Upper lobe of left lung (tissue), 4 donors: ENCODE results near the gene LY6G5C.
A peak's percentile ranks its signal among the peaks of the same experiment; 100 is the strongest.

ENCODE experiments used
- CTCF ChIP-seq, 6 experiments: fragments of 450-650 bp in 4 of 6; fragments of 200-600 bp in 2 of 6; sonication (generic) in 2 of 6; IDR thresholded peaks; one replicate each; pipeline ENCODE4 v1.5.1; 2016 to 2019; ENCODE audit warnings: antibody characterized with exemption in 6 of 6
- POLR2A ChIP-seq, 4 donors: fragments of 450-650 bp; IDR thresholded peaks; one replicate each; pipeline ENCODE4 v1.5.1; 2016 to 2017; ENCODE audit warnings: antibody characterized with exemption in 4 of 4, mild to moderate bottlenecking in 2 of 4

- TF ChIP-seq POLR2A (IDR thresholded peaks at IDR 0.05) = peak in 1 of 4 donors; percentile 78
- TF ChIP-seq CTCF (IDR thresholded peaks at IDR 0.05) = peak in 1 of 6 experiments; percentile 6
These were observed 27.7 kb downstream of the LY6G5C start for GRCh38 chr6:31652925-31653724.
